Adrenal gland (tissue), 12 donors: ENCODE results near the gene MRPS11. TPM values are rescaled to one million over a fixed set of nuclear protein-coding genes. Genes with fewer than 3 reads are reported as not detected.
A peak's percentile ranks its signal among the peaks of the same experiment; 100 is the strongest.
"Not testable (repeated sequence)": the region's sequence is repeated elsewhere in the genome, so short reads cannot be mapped to it uniquely, and the experiment has no call there.

Experiments
- DNase-seq, 7 donors: peaks; one replicate each; pipeline ENCODE4 v3.0.0-alpha.2; 2019 to 2020
- H3K27ac ChIP-seq, 5 donors: fragments of 200-600 bp; sonication (generic) in 4 of 5; 1 replicate in 3 of 5; 2 replicates in 2 of 5; pipeline versions ENCODE4 v1.5.1 to v1.8.0; 2016 to 2020; ENCODE audit warnings: mild to moderate bottlenecking in 1 of 5
- H3K27me3 ChIP-seq: fragments of 200-600 bp; 2 replicates; pipeline ENCODE4 v1.8.0; 2021
- H3K36me3 ChIP-seq, 2 donors: fragments of 200-600 bp; replicated peaks in 1 of 2; 1 replicate in 1 of 2; 2 replicates in 1 of 2; pipeline versions ENCODE4 v1.5.1 to v1.8.0; 2018 to 2022
- H3K4me1 ChIP-seq, 2 donors: fragments of 200-600 bp; replicated peaks in 1 of 2; 1 replicate in 1 of 2; 2 replicates in 1 of 2; pipeline versions ENCODE4 v1.5.1 to v1.8.0; 2018 to 2021
- H3K4me3 ChIP-seq, 4 donors: fragments of 200-600 bp; sonication (generic) in 3 of 4; one replicate each; pipeline ENCODE4 v1.5.1; 2016 to 2018
- H3K9me3 ChIP-seq, 3 donors: fragments of 200-600 bp; sonication (generic) in 1 of 3; replicated peaks in 1 of 3; 1 replicate in 2 of 3; 2 replicates in 1 of 3; pipeline versions ENCODE4 v1.5.1 to v1.8.0; 2016 to 2021
- POLR2A ChIP-seq, 2 donors: fragments of 450-650 bp; IDR thresholded peaks; one replicate each; pipeline ENCODE4 v1.6.1; 2017; ENCODE audit warnings: antibody characterized with exemption in 2 of 2, mild to moderate bottlenecking in 2 of 2, moderate library complexity in 1 of 2
- WGBS, 4 donors: extraction: QIAGEN DNeasy Blood & Tissue Kit in 2 of 4; methylation state at CpG; one replicate each; pipeline versions ENCODE4 v1.1.5 to v1.1.7; 2013 to 2017; 5-methylcytosine and 5-hydroxymethylcytosine counted together
- intact Hi-C, 2 donors: fragments of 100-400 bp; cut with DNase I; formaldehyde crosslinking; loops; one replicate each; pipeline versions ENCODE4 v1.14.1 to v1.15.0; 2022 to 2023
- polyA plus RNA-seq, 3 donors: library from polyadenylated mRNA; stranded (reverse); fragments of 200-250 nt in 2 of 3; fragments of 350-450 nt in 1 of 3; fragmentation: Illumina TruSeq in 1 of 3; extraction: RNeasy Lipid Tissue Mini Kit (QIAGEN cat#74804) in 1 of 3; gene quantifications; one replicate each; pipeline ENCODE4 v1.2.3, GENCODE V29; 2013 to 2014
- total RNA-seq, 9 donors: library from RNA; depleted of rRNA in 4 of 9; stranded (reverse); fragments of >200 nt in 4 of 9; fragments of 120-200 nt in 1 of 9; fragmentation: NEBNext Ultra II Directional in 1 of 9; extraction: Animal tissue kit (Norgen Biotek cat#: 25700) in 1 of 9; gene quantifications; one replicate each; pipeline versions ENCODE4 v1.1.0 to v1.2.4, GENCODE V29; 2013 to 2023
- TF ChIP-seq, protein P1 (sequence below), 6 experiments: fragments of 450-650 bp in 4 of 6; fragments of 200-600 bp in 2 of 6; sonication (generic) in 1 of 6; IDR thresholded peaks; 1 replicate in 5 of 6; 2 replicates in 1 of 6; pipeline versions ENCODE4 v1.5.1 to v1.8.0; 2016 to 2021; ENCODE audit warnings: antibody characterized with exemption in 6 of 6, mild to moderate bottlenecking in 2 of 6, moderate library complexity in 1 of 6
- donor health status: healthy with polysubstance abuse.
- donor health status: Bipolar disorder and iron deficiency.
- donor health status: DM: yes; HTN: yes; CAD: no.
- donor health status: DM: no; HTN: no; CAD: no.
- donor health status: DM: no; HTN: no; CAD: no.
- donor health status: DM: yes; HTN: yes; CAD: no.

The MRPS11 gene
- total and polyA plus RNA-seq, 12 donors, result 41.3 to 194 (median 59.6) TPM

DNA sequence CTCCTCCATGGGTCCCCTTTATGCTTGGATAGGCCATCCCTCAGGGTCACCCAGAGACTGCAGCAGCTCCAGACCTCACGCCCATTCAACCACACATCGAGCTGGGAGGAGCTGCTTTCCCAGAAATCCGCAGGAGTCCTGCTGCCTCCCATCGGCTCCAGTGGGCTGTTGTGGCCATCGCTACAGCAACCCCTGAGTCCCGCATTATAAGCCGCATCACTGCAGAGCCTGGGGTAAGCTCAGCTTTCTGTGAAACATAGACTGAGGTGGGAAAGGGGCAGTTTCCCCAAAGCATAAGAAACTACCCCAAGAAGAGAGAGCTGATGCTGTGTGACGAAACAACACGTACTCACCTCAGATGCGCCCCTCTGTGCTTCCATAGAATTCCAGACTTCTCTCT, 36.1 kb upstream of the MRPS11 start:
- 82 to 94% (median 87%) methylated on average over 6 to 10 of the region's 10 CpGs for WGBS, 4 donors

DNA sequence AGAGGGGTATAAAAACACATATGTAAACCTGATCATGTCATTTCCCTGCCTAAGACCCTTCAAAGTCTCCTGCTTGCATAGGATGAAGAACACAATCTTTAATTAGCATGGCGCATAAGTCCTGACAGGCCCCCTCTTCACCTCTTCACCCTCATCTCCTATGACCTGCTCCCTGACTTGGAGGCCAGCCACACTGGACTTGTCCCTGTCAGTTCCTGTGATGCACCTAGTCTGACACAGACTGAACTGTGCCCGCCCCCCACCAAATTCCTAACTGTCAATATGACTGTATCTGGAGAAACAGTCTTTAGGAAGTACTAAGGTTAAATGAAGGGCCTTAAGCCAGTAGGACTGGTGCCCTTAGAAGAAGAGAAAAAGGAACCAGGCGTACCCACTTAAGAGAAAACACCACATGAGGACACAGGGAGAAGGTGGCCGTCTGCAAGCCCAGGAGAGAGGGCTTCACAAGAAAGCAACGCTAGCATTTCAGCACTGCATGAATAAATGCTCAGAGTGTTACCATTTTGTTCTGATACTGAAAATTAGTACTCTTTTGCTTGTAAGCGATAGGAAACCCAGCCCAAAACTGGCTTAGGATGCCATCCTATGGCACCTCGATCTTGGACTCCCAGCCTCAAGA, 34.3 kb upstream of the MRPS11 start:
- peak in 1 of 7 donors; percentile 35 for DNase-seq
- Histone ChIP-seq H3K9me3 (no peaks in the 10 kb centered on the region), H3K36me3 (no peaks in the 10 kb centered on the region), H3K27ac (no peak overlapping the region), H3K4me3 (no peak overlapping the region), H3K4me1 (no peaks in the 10 kb centered on the region), H3K27me3 (no peaks in the 10 kb centered on the region)
- WGBS, 4 donors, result 78 to 86% (median 85%) methylated on average over 7 of the region's 7 CpGs
- TF ChIP-seq, protein P1, sequence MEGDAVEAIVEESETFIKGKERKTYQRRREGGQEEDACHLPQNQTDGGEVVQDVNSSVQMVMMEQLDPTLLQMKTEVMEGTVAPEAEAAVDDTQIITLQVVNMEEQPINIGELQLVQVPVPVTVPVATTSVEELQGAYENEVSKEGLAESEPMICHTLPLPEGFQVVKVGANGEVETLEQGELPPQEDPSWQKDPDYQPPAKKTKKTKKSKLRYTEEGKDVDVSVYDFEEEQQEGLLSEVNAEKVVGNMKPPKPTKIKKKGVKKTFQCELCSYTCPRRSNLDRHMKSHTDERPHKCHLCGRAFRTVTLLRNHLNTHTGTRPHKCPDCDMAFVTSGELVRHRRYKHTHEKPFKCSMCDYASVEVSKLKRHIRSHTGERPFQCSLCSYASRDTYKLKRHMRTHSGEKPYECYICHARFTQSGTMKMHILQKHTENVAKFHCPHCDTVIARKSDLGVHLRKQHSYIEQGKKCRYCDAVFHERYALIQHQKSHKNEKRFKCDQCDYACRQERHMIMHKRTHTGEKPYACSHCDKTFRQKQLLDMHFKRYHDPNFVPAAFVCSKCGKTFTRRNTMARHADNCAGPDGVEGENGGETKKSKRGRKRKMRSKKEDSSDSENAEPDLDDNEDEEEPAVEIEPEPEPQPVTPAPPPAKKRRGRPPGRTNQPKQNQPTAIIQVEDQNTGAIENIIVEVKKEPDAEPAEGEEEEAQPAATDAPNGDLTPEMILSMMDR (IDR thresholded peaks at IDR 0.05), result no peak
- TF ChIP-seq POLR2A (IDR thresholded peaks at IDR 0.05), result no peak
- intact Hi-C loops, result no loop called here

More for the DNA sequence above, 36.1 kb upstream of the MRPS11 start:
- H3K27me3 ChIP-seq, result no peaks in the 10 kb centered on the region
- H3K4me1 ChIP-seq, result no peaks in the 10 kb centered on the region
- no peaks in the 10 kb centered on the region for H3K9me3 ChIP-seq
- DNase-seq, result no peak
- no peak overlapping the region for H3K4me3 ChIP-seq
- no peaks in the 10 kb centered on the region for H3K36me3 ChIP-seq
- intact Hi-C loops, result no loop called here
- no peak overlapping the region for H3K27ac ChIP-seq
- TF ChIP-seq, protein P1 (IDR thresholded peaks at IDR 0.05), result no peak
- no peak for TF ChIP-seq POLR2A (IDR thresholded peaks at IDR 0.05)

DNA sequence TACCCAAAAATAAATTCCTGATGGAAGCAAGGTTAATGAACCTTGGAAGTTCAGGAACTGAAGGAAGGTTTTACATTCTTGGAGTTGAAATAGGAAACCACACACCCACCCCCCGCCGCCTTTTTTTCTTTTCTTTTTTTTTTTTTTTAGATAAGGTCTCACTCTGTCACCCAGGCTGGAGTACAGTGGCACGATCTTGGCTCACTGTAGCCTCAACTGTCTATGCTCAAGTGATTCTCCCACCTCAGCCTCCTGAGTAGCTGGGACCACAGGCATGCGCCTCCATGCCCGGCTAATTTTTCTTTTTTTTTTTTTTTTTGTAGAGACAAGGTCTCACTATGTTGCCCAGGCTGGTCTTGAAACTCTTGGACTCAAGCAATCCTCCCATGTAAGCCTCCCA, 33.4 kb upstream of the MRPS11 start:
- H3K27me3 ChIP-seq, DNase-seq, H3K27ac ChIP-seq, intact Hi-C loops, H3K4me3 ChIP-seq, H3K9me3 ChIP-seq, H3K4me1 ChIP-seq, H3K36me3 ChIP-seq: not testable (repeated sequence)
- 66 to 84% (median 76%) methylated on average over 5 of the region's 5 CpGs for WGBS, 4 donors

DNA sequence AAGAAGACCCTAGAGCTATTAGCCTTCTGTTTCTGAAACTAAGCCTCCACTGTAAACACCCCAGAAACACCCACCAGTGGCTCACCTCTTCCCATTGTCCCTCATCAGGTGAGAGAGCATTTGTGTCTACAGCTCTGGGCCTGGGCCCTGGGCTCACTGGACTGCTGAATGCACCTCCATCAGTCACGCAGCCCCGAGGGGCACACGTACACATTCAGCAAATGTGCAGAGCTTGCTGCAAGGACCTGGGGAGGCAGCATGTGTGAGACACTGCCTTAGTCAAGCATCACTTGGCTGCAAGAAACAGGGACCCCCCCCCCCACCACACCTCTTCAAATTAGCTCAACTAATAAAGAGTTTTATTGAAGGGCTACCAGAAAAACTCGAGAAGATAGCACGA, 29.3 kb upstream of the MRPS11 start:
- 57 to 86% (median 73%) methylated on average over 2 to 5 of the region's 5 CpGs for WGBS, 4 donors

More for the DNA sequence above, 29.3 kb upstream of the MRPS11 start:
- H3K4me1 ChIP-seq, result no peaks in the 10 kb centered on the region
- H3K4me3 ChIP-seq, result no peak overlapping the region
- intact Hi-C loops, result no loop called here
- H3K9me3 ChIP-seq, result no peaks in the 10 kb centered on the region
- no peaks in the 10 kb centered on the region for H3K36me3 ChIP-seq
- H3K27me3 ChIP-seq, result no peaks in the 10 kb centered on the region
- H3K27ac ChIP-seq, result no peak overlapping the region
- peak in 1 of 7 donors; percentile 14 for DNase-seq
- TF ChIP-seq, protein P1 (IDR thresholded peaks at IDR 0.05), result no peak
- no peak for TF ChIP-seq POLR2A (IDR thresholded peaks at IDR 0.05)
